Sigmoid colon (tissue), 7 donors: ENCODE data around the gene VIL1. TPM values are rescaled to one million over a fixed set of nuclear protein-coding genes. Genes with fewer than 3 reads are reported as not detected.

ENCODE experiments used
- DNase-seq: peaks from one replicate; pipeline ENCODE4 v3.0.0-alpha.2; 2019
- H3K27ac ChIP-seq, 4 donors: fragments of 200-600 bp; sonication (generic); one replicate each; pipeline ENCODE4 v1.5.1; 2016 to 2019; ENCODE audit warnings: mild to moderate bottlenecking in 1 of 4
- H3K27me3 ChIP-seq, 3 donors: fragments of 200-600 bp; sonication (generic); one replicate each; pipeline ENCODE4 v1.5.1; 2019; ENCODE audit warnings: mild to moderate bottlenecking in 1 of 3
- H3K36me3 ChIP-seq, 4 donors: fragments of 200-600 bp; sonication (generic); one replicate each; pipeline ENCODE4 v1.5.1; 2016 to 2019
- H3K4me1 ChIP-seq, 4 donors: fragments of 200-600 bp; sonication (generic); one replicate each; pipeline ENCODE4 v1.5.1; 2017 to 2019
- H3K4me3 ChIP-seq, 4 donors: fragments of 200-600 bp; sonication (generic); one replicate each; pipeline ENCODE4 v1.5.1; 2017 to 2019; ENCODE audit warnings: mild to moderate bottlenecking in 2 of 4, moderate library complexity in 1 of 4
- H3K9me3 ChIP-seq, 4 donors: fragments of 200-600 bp in 3 of 4; sonication (generic) in 3 of 4; one replicate each; pipeline versions ENCODE4 v1.5.1 to v1.6.1; 2013 to 2019
- CTCF ChIP-seq, 4 experiments: fragments of 450-650 bp in 3 of 4; fragments of 200-600 bp in 1 of 4; IDR thresholded peaks; one replicate each; pipeline ENCODE4 v1.5.1; 2016 to 2019; ENCODE audit warnings: antibody characterized with exemption in 4 of 4, mild to moderate bottlenecking in 3 of 4, moderate library complexity in 2 of 4
- EP300 ChIP-seq, 4 donors: sonication (generic); formaldehyde crosslinking; IDR thresholded peaks; one replicate each; pipeline ENCODE4 v1.6.1; 2017; ENCODE audit warnings: antibody characterized with exemption in 4 of 4
- POLR2A ChIP-seq, 2 donors: fragments of 450-650 bp; IDR thresholded peaks; one replicate each; pipeline ENCODE4 v1.6.1; 2016; ENCODE audit warnings: antibody characterized with exemption in 2 of 2, mild to moderate bottlenecking in 2 of 2, moderate library complexity in 2 of 2
- POLR2AphosphoS5 ChIP-seq, 4 donors: sonication (generic); formaldehyde crosslinking; IDR thresholded peaks; one replicate each; pipeline ENCODE4 v1.6.1; 2017; ENCODE audit warnings: antibody characterized with exemption in 4 of 4
- WGBS, 2 donors: extraction: QIAGEN DNeasy Blood & Tissue Kit; methylation state at CpG; one replicate each; pipeline ENCODE4 v1.1.7; 2013; 5-methylcytosine and 5-hydroxymethylcytosine counted together
- intact Hi-C: fragments of 100-400 bp; cut with DNase I; formaldehyde crosslinking; loops from one replicate; pipeline ENCODE4 v1.15.1; 2023
- polyA plus RNA-seq, 3 donors: library from polyadenylated mRNA; stranded (reverse); fragments of 200-250 nt; gene quantifications; one replicate each; pipeline ENCODE4 v1.2.3, GENCODE V29; 2013
- total RNA-seq, 4 donors: library from RNA; depleted of rRNA; stranded (reverse); fragments of >200 nt; gene quantifications; one replicate each; pipeline ENCODE4 v1.1.0, GENCODE V29; 2016
- donor health status: healthy with polysubstance abuse.
- donor health status: Bipolar disorder and iron deficiency.
- donor health status: healthy.

Gene VIL1
- total and polyA plus RNA-seq, 7 donors, result 0.71 to 172 (median 111) TPM; not detected in 2

GRCh38 chr2:218429911-218430692 lies 11.2 kb downstream of the VIL1 start:
- WGBS, 2 donors, result 69 to 78% methylated on average over 9 of the region's 9 CpGs
- Histone ChIP-seq H3K4me1 (no peaks in the 10 kb centered on the region), H3K9me3 (no peaks in the 10 kb centered on the region), H3K4me3 (no peak overlapping the region), H3K27ac (no peak overlapping the region), H3K36me3 (no peaks in the 10 kb centered on the region), H3K27me3 (no peaks in the 10 kb centered on the region)
- intact Hi-C loops, result no loop called here
- DNase-seq, result peak; percentile 60
- TF ChIP-seq EP300 (IDR thresholded peaks at IDR 0.05) (no peak), POLR2A (IDR thresholded peaks at IDR 0.05) (no peak), CTCF (IDR thresholded peaks at IDR 0.05) (no peak), POLR2AphosphoS5 (IDR thresholded peaks at IDR 0.05) (no peak)

- 91 to 92% methylated on average over 11 of the region's 11 CpGs for WGBS, 2 donors
- Histone ChIP-seq H3K27me3 (no peaks in the 10 kb centered on the region), H3K4me1 (no peaks in the 10 kb centered on the region), H3K27ac (no peak overlapping the region), H3K36me3 (no peaks in the 10 kb centered on the region), H3K9me3 (no peaks in the 10 kb centered on the region), H3K4me3 (no peak overlapping the region)
- no peak for TF ChIP-seq POLR2AphosphoS5 (IDR thresholded peaks at IDR 0.05)
- TF ChIP-seq EP300 (IDR thresholded peaks at IDR 0.05), result no peak
- no peak for TF ChIP-seq POLR2A (IDR thresholded peaks at IDR 0.05)
- no peak for TF ChIP-seq CTCF (IDR thresholded peaks at IDR 0.05)
- DNase-seq, result peak; percentile 28
- intact Hi-C loops, result no loop called here
Measured at GRCh38 chr2:218430721-218431120, 11.8 kb downstream of the VIL1 start.

- DNase-seq, result peak; percentile 38
- H3K9me3 ChIP-seq, result no peaks in the 10 kb centered on the region
- 80 to 94% methylated on average over 10 of the region's 10 CpGs for WGBS, 2 donors
Measured at GRCh38 chr2:218431878-218432277, 13.0 kb downstream of the VIL1 start.

GRCh38 chr2:218432676-218433365 lies 13.9 kb downstream of the VIL1 start:
- Histone ChIP-seq H3K36me3 (no peaks in the 10 kb centered on the region), H3K4me3 (no peak overlapping the region), H3K9me3 (no peaks in the 10 kb centered on the region), H3K27me3 (no peaks in the 10 kb centered on the region), H3K27ac (no peak overlapping the region), H3K4me1 (no peaks in the 10 kb centered on the region)
- peak; percentile 47 for DNase-seq
- intact Hi-C loops, result no loop called here
- 93 to 96% methylated on average over 8 of the region's 8 CpGs for WGBS, 2 donors
- TF ChIP-seq CTCF (IDR thresholded peaks at IDR 0.05) (no peak), POLR2A (IDR thresholded peaks at IDR 0.05) (no peak), POLR2AphosphoS5 (IDR thresholded peaks at IDR 0.05) (no peak), EP300 (IDR thresholded peaks at IDR 0.05) (no peak)

More at GRCh38 chr2:218431878-218432277, 13.0 kb downstream of the VIL1 start:
- Histone ChIP-seq H3K36me3 (no peaks in the 10 kb centered on the region), H3K27ac (no peak overlapping the region), H3K4me1 (no peaks in the 10 kb centered on the region), H3K4me3 (no peak overlapping the region), H3K27me3 (no peaks in the 10 kb centered on the region)
- no peak for TF ChIP-seq POLR2AphosphoS5 (IDR thresholded peaks at IDR 0.05)
- no peak for TF ChIP-seq EP300 (IDR thresholded peaks at IDR 0.05)
- TF ChIP-seq CTCF (IDR thresholded peaks at IDR 0.05), result no peak
- TF ChIP-seq POLR2A (IDR thresholded peaks at IDR 0.05), result no peak
- intact Hi-C loops, result no loop called here
